22Rv1 (cell line): Measurements from ENCODE around the gene HNRNPA2B1.

Experiments used
- CTCF ChIP-seq: fragments of 450-650 bp; IDR thresholded peaks from 2 replicates; pipeline ENCODE4 v1.5.1; 2017; ENCODE audit warnings: mild to moderate bottlenecking
- ZFX ChIP-seq: fragments of 450-650 bp; IDR thresholded peaks from 2 replicates; pipeline ENCODE4 v1.6.1; 2017; ENCODE audit warnings: antibody characterized with exemption, borderline replicate concordance

GRCh38 chr7:26202019-26202990 is 1.8 kb upstream of the HNRNPA2B1 start:
- no peak for TF ChIP-seq CTCF
- no peak for TF ChIP-seq ZFX
